ENCODE results near the gene RBM47. TPM values are rescaled to one million over a fixed set of nuclear protein-coding genes. Genes with fewer than 3 reads are reported as not detected.

The RBM47 gene
- total and polyA plus RNA-seq, 2 of the 4 experiments (the other 2 are of a cell fraction) = 0.44 to 1.1 TPM

DNA sequence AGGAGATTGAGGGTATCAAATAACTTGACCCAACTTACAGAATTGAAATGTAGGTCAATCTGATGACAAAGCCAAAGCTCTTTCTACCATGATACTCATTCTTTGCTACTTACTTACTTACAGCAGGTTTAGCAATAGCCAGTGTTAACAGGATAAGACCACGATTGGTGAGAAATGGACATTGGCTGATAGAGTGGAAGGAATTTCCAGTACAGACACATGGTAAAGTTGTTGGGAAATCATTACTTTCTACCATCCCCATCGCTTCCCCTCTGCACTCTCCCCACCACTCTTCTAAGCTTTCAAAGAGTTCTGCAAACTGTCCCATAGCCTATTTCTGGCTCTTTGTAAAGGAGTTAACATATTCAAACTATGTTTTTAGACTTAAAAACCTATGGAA lies 174.8 kb downstream of the RBM47 start:
- Histone ChIP-seq H3K79me1 (ENCODE audit: low read depth in 1 of 2, low read length in 2 of 2) (no peaks in the 10 kb centered on the region), H2BK120ac (ENCODE audit: low read depth, low read length) (no peak overlapping the region), H3K14ac (replicated peaks; ENCODE audit: low read depth, low read length) (no peak overlapping the region), H3K9ac (ENCODE audit: low read depth, low read length) (no peak overlapping the region), H4K20me1 (ENCODE audit: insufficient read depth, low read length) (no peaks in the 10 kb centered on the region), H3K56ac (ENCODE audit: extremely low read depth, insufficient read depth, low read length) (no peak overlapping the region), H2AFZ (replicated peaks; ENCODE audit: low read length, poor library complexity) (no peak overlapping the region), H4K5ac (ENCODE audit: low read depth, low read length) (no peak overlapping the region), H4K91ac (ENCODE audit: insufficient read depth, low read depth, low read length) (no peak overlapping the region), H2AK5ac (ENCODE audit: low read depth, low read length) (no peak overlapping the region), H3K4me3 (ENCODE audit: insufficient read depth, low read depth, low read length) (no peak overlapping the region), H3K9me3 (ENCODE audit: control insufficient read depth, insufficient read depth, low read length) (no peaks in the 10 kb centered on the region), H4K8ac (ENCODE audit: low read depth in 2 of 2, low read length in 2 of 2) (no peak overlapping the region), H3K4me1 (ENCODE audit: control insufficient read depth, insufficient read depth, low read length) (no peaks in the 10 kb centered on the region), H3K4me2 (ENCODE audit: low read depth, low read length) (no peak overlapping the region), H3K18ac (ENCODE audit: low read depth, low read length) (no peak overlapping the region), H3K23ac (ENCODE audit: low read depth, low read length) (no peak overlapping the region), H2BK20ac (ENCODE audit: low read depth, low read length) (no peak overlapping the region), H3K36me3 (ENCODE audit: control insufficient read depth, insufficient read depth, low read length) (no peaks in the 10 kb centered on the region), H3K4ac (ENCODE audit: low read depth, low read length) (no peak overlapping the region), H3K27ac (ENCODE audit: insufficient read depth, low read length) (no peak overlapping the region), H2BK5ac (ENCODE audit: low read depth, low read length, poor library complexity, severe bottlenecking) (no peak overlapping the region), H3K27me3 (ENCODE audit: control insufficient read depth, insufficient read depth, low read length) (no peaks in the 10 kb centered on the region), H2AK9ac (replicated peaks; ENCODE audit: low read depth, low read length, poor library complexity) (no peak overlapping the region), H2BK15ac (ENCODE audit: low read depth, low read length) (no peak overlapping the region), H3K9me1 (ENCODE audit: insufficient read depth, low read length) (no peaks in the 10 kb centered on the region; the same call in 1 of the 2 replicates)
- in situ Hi-C loops (cut with MboI; ENCODE audit: low sequenced_read_pairs) = no loop called here
- no peak for ATAC-seq (ENCODE audit: low read depth)
- BruUV-seq (replicated peaks) = no TSS peak
- dilution Hi-C loops (cut with HindIII; ENCODE audit: low sequenced_read_pairs, unreplicated experiment) = no loop called here
- no CpG with 5 or more reads among the region's 2 CpGs for WGBS, 2 experiments (ENCODE audit: extremely low coverage in 2 of 2, insufficient read length in 1 of 2)
- TF ChIP-seq FOS (IDR thresholded peaks at IDR 0.05; ENCODE audit: low read depth, low read length) (no peak), BHLHE40 (IDR thresholded peaks at IDR 0.05; ENCODE audit: low read depth, low read length) (no peak), CEBPB (IDR thresholded peaks at IDR 0.05; ENCODE audit: low read depth, low read length) (no peak), SMC3 (IDR thresholded peaks at IDR 0.05; ENCODE audit: low read depth, low read length) (no peak), RAD21 (IDR thresholded peaks at IDR 0.05; ENCODE audit: low read length) (no peak), MAZ (IDR thresholded peaks at IDR 0.05; ENCODE audit: borderline replicate concordance, low read depth, low read length) (no peak), POLR2A (IDR thresholded peaks at IDR 0.05; ENCODE audit: low read depth, low read length) (no peak), RFX5 (IDR thresholded peaks at IDR 0.05; ENCODE audit: low read depth, low read length) (no peak), MAFK (IDR thresholded peaks at IDR 0.05; ENCODE audit: low read depth, low read length) (no peak), RCOR1 (IDR thresholded peaks at IDR 0.05; ENCODE audit: insufficient replicate concordance, low read length) (no peak), NFE2L2 (IDR thresholded peaks at IDR 0.05; ENCODE audit: low read depth, low read length) (no peak), MXI1 (IDR thresholded peaks at IDR 0.05; ENCODE audit: borderline replicate concordance, low read depth, low read length) (no peak), CHD1 (IDR thresholded peaks at IDR 0.05; ENCODE audit: low read depth, low read length) (no peak)
- TF ChIP-seq, protein P1, sequence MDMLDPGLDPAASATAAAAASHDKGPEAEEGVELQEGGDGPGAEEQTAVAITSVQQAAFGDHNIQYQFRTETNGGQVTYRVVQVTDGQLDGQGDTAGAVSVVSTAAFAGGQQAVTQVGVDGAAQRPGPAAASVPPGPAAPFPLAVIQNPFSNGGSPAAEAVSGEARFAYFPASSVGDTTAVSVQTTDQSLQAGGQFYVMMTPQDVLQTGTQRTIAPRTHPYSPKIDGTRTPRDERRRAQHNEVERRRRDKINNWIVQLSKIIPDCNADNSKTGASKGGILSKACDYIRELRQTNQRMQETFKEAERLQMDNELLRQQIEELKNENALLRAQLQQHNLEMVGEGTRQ (IDR thresholded peaks at IDR 0.05; ENCODE audit: low read depth, low read length) = no peak
- TF ChIP-seq, protein P2, sequence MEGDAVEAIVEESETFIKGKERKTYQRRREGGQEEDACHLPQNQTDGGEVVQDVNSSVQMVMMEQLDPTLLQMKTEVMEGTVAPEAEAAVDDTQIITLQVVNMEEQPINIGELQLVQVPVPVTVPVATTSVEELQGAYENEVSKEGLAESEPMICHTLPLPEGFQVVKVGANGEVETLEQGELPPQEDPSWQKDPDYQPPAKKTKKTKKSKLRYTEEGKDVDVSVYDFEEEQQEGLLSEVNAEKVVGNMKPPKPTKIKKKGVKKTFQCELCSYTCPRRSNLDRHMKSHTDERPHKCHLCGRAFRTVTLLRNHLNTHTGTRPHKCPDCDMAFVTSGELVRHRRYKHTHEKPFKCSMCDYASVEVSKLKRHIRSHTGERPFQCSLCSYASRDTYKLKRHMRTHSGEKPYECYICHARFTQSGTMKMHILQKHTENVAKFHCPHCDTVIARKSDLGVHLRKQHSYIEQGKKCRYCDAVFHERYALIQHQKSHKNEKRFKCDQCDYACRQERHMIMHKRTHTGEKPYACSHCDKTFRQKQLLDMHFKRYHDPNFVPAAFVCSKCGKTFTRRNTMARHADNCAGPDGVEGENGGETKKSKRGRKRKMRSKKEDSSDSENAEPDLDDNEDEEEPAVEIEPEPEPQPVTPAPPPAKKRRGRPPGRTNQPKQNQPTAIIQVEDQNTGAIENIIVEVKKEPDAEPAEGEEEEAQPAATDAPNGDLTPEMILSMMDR (conservative IDR thresholded peaks at IDR 0.05; ENCODE audit: low read depth, low read length) = no peak
- DNase-seq = no peak
- intact Hi-C loops (cut with micrococcal nuclease) = no loop called here
- POLR2A ChIA-PET (ENCODE audit: unreplicated experiment) = no interaction called here
- CTCF ChIA-PET = no interaction called here
